Mesenteric fat pad (tissue), 1 donor: ENCODE measurements around the gene CHST11. TPM values are rescaled to one million over a fixed set of nuclear protein-coding genes. Genes with fewer than 3 reads are reported as not detected.

Experiments
- DNase-seq: peaks from one replicate; pipeline ENCODE4 v3.0.0-alpha.2; 2020; ENCODE audit warnings: low spot score
- total RNA-seq: library from RNA; stranded (reverse); fragmentation: NEBNext Ultra II Directional; extraction: Animal tissue kit (Norgen Biotek cat#: 25700); gene quantifications from one replicate; pipeline ENCODE4 v1.2.1, GENCODE V29; 2021
- donor health status: DM: yes; HTN: yes; CAD: no.

CHST11 gene
- total RNA-seq, 1 donor from 2014 or later, result 15.4 TPM

DNA sequence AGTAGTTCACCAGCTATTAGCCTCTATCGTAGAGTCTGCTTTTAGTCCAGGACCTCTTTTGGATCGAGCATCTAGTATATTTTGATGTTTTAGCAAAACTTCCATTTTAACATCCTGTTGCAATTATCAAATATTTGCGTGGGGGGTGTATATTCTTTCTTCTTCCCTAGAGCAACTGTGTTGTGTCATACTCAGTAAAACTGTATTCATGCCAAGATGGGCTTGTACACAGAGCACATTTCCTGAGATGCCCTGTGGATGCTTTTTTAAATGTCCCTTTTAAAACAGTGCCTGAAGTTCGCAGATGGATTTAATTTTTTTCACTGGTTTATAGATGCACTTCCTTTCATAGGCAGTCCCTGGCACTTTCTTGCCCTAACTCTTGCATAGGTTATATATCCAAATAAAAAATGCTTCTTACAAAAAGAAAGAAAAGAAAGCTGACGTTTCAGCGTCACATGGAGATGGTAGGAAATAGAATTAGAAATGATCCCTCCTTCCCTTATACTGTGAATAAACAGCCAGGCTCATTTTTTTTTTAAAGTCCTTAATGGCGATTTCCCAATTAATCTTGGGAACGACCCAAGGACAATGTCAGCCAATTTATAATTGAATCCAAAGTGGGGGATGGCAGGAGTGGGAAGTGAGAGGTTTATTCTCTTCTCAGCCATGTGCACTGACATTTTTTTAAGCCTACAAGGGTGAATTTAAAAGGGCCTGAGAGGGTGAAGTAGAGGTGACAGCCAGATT lies 254.4 kb downstream of the CHST11 start:
- DNase-seq, result no peak

DNA sequence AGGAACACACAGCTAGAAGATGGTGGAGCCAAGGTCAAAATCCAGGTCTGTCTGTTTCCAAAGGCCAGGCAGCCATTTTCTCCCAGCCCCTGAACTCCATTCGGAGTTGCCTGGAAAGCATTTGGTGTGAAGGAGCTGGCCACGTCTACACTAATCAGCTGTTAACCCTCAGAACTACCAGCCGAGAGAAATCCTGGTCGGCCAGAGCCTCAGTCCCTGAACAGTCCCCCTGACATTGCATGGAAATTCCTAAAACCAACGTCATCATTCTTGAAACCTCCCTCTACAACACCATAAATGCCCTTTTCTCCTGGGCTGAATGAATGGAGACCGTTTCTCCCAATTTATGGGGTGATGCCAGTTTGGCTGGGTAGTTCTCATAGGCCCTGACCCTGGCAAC lies 255.7 kb downstream of the CHST11 start:
- no peak for DNase-seq

DNA sequence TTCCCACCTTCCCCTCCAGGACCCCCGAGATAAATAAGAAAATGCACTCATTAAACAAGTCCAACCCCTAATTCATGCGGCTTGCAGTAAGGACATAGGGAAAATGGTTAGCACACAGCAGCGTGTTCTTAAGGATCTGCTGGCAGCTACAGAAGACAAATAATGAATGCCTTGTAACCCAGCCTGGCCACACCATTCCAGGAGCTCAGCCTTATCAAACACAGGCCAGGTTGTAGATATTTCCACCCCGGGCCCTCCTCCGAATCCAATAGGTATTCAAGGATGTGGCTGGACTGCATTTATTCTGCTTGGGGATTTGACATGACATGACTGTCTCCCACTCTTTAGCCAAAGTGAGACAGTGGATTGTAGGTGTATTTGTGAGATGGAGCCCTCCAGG lies 256.2 kb downstream of the CHST11 start:
- no peak for DNase-seq

DNA sequence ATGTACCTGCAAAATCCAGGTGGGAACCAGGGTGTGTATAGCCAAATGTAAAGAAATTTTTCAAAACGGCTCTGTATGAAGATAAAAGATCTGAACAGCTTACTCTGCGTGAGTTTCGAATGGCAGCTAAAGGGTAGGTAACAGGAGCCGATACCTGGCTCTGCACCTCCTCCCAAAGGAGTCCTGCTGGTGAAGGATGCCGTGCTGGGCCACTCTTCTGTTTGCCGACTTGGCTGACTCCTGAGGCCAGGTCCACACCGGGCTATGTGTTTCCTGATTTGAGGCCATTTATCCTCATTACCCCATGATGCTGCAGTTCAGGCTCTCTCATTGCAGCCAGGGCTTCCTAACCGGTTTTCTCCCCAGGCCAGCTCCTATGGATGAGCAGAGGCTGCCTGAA lies 256.7 kb downstream of the CHST11 start:
- DNase-seq, result no peak

DNA sequence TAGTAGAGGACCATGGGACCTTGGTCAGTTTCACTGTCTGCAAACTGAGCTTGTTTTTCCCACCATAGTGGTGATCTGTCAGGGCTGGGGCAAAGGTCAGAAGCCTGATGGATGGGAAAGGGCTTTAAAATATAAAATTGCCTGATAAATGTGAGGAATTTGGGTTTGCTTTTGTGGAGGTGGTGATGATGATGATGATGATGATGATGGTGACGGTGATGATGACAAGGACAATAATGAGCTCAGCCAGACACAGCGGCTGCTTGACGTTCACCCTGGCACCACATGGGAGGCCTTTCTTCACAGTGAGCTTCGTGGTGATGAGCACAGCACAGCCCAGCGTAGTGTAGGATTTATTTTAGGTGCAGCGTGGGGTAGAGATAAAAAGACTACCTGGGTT lies 257.6 kb downstream of the CHST11 start:
- no peak for DNase-seq

DNA sequence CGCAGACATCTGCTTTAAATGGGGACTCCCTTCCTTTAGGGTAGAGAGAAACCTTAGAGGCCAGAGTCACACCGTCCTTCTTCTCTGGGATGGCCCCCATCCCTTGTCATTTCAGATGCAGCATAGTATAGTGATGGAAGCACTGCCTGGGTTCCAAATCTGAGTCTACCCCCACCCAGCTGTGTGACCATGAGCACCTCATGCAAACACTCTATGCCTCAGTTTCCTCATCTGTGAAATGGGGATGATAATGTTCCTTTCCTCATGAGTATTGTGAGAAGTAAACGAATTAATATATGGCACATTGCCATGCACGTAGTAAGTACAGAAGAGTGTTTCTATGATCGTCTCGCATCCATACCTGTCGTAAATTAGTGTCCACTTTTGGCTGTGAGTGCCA lies 259.4 kb downstream of the CHST11 start:
- no peak for DNase-seq

DNA sequence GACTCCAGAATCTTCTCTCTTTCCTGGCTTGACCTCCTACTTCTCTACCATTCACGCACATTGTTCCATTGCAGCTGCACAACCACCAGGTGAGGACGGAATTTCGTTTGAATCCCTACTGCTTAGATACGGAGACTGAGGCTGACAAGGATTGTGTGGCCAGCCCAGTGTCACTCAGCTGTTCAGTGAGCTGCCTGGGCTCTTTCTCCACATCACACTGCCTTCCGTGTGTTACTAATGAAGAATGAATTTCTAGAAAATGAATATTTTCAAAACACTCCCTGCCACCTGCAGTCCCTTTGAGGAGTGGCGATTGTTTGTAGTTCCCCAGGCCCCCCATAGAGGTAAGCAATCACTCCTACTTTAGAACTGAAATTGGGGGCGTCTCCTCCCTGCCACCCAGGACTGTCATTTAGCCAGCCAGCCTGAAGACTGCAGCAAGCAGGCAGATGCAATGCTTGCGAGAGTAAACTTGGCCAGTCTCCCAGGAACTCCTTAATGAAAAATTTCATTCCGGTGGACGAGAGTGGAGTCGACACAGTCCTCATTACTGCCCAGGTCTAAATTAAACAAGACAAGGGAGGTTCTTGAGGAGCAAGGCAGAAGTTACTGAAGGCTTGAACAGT lies 261.7 kb downstream of the CHST11 start:
- DNase-seq, result no peak

DNA sequence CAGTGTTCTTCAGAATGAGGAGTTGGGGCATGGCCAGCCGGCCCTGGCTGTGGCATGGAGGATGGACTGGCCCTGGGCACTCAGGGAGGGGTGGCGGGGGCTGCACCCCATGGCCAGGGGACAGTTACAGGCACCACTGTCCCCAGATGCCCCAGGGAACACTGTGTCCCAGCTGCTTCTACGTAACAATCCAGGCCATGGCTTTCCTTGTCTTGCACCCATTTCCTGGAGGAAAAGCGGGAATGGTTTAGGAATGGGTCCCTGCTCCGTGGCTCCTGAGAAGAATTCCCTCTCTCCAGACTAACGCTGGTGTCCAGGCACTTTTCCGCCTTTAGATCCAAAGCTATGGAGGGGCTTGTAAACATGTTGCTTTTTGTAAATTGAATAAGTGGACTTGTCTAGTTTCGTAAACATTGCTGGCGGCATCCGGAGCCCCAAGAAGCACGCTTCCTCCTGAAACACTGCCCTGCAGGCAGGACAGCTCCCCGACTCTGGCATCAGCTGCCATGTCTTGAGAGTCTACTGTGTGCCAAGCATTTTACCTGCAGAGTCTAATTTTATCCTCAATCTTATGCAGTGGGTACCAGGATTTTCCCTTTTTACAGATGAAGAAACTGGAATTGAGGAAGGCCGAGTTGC lies 263.1 kb downstream of the CHST11 start:
- no peak for DNase-seq

DNA sequence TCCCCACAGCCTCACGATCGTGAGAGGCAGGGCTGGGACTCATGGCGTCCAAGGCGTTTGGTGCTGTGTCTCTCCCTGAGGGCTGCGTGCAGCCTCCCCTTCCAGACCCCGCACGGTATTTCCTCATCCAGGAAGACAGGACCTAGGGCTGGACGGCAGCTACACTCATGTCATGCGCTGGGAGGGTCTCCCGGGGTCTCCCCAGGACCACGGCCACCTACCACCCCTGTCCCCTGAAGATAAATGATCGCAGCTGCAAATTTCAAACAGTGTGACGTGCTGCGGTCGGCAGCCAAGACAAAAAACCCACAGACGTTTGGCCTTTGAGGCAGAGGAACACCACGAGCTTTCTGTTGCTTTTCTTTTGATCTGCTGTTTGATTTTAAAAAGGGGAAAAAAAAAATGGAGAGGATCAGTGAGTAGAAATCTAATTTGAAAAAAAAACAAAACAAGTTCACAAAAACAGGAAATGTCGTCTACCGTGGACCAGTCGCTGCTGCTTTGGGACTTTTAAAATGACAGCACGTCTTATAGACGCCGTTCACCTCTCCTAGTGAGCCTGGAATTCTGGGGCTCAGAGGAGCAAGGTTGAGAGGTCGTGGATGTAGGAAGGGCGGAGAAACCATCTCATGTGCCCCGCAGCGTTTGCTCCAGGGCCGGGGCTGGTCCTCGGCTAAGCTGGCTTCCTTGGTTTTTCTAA lies 263.7 kb downstream of the CHST11 start:
- no peak for DNase-seq

DNA sequence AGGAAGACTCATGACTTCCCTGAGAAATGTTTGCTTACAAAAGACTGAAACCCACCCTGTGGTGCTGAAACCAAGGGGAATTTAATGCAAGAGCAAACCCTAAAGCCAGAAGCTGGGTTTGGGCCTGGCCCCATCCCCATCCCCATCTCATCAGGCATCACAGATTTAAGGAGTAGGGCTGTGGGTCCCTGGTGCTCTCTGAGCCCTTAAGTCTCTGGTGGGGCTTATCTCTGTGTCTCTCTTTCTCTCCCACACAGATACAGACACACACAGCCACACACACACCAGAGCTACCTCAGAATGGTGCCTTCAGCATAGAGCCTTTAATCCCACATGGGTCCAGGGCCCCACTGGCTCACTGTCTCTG lies 264.3 kb downstream of the CHST11 start:
- DNase-seq, result no peak

DNA sequence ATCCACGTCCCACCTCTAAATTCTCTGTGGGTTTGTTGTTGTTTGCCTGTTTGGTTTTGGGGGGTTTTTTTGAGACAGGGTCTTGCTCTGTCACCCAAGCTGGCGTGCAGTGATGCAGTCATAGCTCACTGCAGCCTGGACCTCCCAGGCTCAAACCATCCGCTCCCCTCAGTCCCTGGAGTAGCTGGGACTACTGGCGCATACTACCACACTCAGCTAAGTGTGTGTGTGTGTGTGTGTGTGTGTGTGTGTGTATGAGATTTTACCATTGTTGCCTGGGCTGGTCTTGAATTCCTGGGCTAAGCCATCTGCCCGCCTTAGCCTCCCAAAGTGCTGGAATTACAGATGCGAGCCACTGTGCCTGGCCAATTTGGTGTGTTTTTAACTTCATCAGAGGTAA lies 265.2 kb downstream of the CHST11 start:
- no peak for DNase-seq

DNA sequence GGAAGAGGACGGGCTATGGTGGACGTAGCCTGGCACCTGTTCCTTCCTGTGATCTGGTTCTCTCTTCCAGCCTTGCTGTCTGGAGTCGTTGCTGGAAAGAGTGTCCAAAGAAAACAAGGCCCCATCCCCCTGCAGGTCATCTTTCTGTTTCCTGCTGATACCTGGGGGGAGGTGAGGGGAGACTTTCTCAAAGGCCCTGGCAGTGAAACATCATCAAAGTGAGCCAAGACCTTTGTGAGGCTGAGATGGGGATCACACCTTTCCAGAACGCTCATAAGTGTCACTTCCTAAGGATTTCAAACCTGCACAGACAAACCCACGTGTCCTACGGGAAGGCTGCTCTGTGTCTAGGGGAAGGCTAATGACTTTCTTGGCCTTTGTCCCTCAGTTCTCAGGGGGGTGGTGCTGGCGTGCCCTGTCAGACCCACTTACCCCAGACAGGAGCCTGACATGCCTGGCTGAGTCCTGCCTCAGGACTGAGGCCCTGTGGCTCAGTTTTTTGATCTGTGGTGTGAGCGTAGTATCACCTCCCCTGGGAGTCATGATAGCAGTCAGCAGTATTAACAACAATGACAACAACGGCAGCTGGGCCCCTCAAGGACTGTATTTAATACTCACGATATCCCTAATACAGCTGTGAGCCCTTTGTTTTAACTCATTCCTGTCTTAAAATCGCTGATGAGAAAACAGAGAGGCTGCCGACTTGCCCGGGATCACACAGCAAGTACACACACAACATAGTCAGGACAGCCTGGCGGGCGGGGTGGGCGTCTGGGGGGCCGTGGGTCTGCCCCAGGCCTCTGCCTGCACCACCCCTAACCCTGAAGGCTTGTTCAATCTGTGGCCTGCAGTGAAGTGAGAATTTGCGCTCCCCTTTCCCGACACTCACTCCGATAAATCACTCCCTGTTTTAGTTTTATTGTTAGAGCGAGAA lies 266.1 kb downstream of the CHST11 start:
- no peak for DNase-seq

DNA sequence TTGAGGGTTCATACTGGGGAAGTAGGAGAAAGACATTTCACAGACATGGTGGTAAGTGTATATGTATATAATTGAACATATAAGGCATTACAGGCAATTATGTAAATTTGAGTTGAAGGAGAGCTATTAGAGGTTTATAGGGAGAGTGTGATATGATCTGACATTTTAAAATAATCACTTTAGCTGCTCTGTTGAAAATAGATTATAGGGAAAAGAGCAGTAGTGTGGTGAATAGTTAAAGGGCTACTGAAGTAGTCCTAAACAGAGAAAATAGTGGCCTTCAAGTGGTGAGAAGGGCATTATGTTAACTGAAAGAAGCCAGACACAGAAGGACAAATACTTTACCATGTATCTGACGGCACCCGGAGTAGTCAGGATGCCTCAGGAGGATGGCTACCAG lies 267.1 kb downstream of the CHST11 start:
- no peak for DNase-seq

DNA sequence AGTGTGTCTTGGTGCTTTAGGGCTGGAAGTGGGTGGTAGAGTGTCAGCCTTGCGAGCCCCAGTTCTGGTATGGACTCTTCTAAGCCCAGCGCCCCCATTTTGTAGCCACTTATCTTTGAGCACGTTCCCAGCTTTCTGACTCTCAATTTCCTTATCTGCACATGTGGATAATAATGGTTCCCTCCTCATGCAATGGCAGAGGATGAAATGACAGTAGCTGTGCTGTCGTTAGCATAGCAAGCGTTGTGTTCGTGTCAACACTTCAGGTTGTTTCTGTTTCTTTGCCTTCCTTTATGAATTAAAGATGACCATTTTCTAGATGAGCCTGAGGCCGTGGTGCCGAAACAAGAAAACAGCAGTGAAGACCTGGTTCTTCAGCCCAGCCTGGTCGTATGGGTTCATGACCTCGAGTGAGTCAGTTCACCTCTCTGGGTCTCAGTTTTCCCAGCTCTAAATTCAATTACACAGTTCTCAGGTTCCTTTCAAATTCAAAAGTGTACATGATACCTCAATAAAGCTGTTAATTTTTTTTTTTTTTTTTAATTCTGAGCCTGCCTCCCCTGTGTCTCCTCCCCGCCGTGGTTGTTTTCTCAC lies 268.3 kb downstream of the CHST11 start:
- no peak for DNase-seq

DNA sequence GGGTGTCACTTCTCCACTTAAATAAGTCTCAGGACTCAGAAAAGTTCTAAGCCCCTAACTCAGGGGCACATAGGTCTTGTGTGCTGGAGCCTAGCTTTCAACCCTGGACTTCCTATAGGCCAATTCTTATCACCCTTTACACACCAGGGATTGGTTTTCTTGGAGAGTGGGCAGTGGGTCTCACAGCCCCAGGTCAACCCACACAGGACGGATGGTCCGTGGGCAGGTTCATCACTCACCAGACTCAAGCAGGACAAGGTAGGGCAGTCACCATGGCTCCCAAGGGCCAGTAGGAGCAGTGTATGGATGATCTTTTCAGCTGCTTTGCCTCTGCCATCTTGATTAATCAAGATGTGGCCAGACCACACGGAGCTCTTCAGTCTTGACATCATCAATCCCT lies 268.9 kb downstream of the CHST11 start:
- DNase-seq, result no peak

DNA sequence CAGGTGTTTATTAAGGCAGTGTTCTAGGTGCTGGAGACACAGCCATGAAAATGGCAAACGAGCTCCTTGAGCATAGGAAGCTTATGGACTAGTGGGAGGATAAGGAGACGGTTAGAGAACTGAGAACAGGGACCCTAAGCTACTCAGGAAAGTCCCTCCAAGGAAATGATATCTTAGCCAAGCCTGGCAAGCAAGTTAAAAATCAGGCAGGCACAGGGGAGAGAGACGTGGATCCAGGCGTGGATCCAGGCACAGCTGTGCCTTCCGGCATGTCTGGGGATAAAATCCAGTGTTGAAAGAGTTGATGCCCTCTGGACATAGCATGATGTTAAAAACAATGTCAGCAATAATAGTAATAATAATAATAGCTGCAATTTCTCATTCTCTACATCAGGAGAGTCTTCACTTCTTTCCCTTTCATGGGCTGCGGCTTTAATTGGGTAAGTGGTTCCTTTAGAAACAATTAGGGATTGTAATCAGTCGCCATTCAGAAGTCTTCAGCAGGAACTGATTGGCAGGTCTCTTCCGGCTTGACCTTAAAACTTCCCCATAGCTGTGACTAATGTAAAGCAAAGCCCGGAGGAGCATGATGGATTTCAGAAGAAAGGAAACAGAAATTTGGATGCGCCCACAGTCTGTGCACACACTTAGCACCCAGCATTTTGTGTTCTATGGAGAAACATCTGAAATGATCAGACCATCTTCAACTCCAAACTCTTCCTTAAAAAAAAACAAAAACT lies 271.1 kb downstream of the CHST11 start:
- no peak for DNase-seq

DNA sequence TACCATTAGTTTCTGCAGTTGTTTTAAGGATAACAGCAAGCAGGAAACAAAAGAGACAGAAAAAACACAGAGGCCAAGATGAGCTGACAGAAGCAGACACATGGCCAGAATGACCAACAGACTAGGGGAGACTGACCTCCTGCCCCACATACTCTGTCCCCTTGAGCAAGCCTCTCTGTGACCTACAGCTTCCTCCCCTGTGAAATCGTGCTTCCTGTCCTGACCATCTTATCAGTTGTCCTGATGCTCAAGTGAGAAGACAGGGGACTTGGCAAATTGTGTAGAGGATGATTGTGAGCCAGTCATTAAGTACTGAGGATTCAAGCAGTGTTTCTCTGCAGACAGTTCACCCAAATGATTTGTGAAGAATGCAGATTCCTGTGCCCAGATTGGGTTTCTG lies 272.3 kb downstream of the CHST11 start:
- DNase-seq, result no peak

DNA sequence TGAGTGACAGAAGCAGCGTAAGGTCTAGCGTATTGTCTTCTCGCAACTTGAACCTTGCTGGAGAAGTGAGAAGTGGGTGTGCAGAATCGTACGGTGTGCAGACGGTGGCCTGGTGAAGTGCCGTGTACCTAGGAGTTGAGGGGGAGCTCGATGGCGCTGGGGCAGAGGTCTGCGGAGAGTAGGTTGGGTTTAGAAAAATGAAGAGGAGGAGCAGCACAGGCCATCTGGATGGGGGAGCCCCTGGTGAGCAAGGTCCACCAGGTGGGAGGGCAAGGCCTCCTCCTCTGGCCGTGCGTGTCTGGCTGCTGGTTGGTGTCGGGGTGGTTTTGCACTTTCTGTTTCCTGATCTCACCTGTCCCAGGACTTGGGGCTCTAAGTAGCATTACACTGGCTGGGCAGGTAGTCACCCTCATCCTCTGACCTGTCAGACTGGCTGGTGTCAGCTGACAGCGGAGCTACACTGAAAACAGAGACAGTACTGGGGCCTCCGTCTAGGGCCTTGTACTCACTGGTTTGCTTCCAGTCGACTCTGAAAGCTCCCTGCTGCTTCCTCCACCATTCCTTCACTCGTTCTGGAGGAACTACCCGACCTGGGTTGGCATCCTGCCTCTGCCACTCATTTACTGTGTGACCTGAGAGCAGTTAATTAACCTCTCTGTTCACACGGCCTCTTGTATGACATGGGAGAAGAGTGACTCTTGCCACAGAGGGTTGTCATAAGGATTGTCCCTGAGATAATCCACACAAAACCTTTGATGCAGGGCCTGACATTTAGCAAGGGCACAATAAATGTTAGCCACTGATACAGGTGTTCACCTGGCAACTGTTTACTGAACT lies 273.1 kb downstream of the CHST11 start:
- DNase-seq, result no peak

DNA sequence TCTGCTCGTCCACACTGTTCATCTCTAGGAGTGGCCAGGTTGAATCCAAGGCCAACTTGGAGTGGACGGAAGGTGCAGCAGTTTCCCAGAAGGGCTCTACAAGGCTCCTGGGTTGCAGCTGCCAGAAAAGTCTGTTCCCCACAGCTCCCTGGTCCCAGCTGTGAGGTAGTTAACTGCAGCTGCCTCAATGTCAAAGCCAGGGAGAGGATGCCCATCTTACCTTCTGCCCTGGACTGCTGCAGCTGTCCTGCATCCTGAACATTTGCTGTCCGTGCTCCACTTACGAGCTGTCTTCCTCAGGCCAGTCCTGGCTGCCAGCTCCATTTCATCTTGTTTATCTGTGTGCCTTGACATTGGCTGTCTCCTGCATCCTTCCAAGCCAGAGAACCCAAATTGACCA lies 274.0 kb downstream of the CHST11 start:
- DNase-seq, result no peak
